Calu3 (cell line): ENCODE data around the gene PRMT1. TPM values are rescaled to one million over a fixed set of nuclear protein-coding genes. Genes with fewer than 3 reads are reported as not detected.

ENCODE experiments used
- BruUV-seq: library from RNA; stranded (reverse); fragments of 400-500 nt; replicated peaks from 2 replicates; lab custom pipeline; 2021; lab: Mats Ljungman, UMichigan
- CTCF ChIA-PET: fragments of 300-600 bp; sonication (Branson Sonifier 250); formaldehyde crosslinking; loops from one replicate; lab custom pipeline; 2022; ENCODE audit warnings: antibody characterized with exemption; lab: Charles Lee
- DNase-seq: peaks from one replicate; pipeline ENCODE4 v3.0.0; 2022
- H3K27ac Mint-ChIP-seq: one replicate; pipeline ENCODE4 v1.8.0; 2022; ENCODE audit warnings: mixed read lengths; ENCODE audit not compliant: unreplicated experiment
- H3K27me3 Mint-ChIP-seq: one replicate; pipeline ENCODE4 v1.8.0; 2022; ENCODE audit warnings: mixed read lengths; ENCODE audit not compliant: unreplicated experiment
- H3K36me3 Mint-ChIP-seq: one replicate; pipeline ENCODE4 v1.8.0; 2022; ENCODE audit warnings: mild to moderate bottlenecking, moderate library complexity, mixed read lengths; ENCODE audit not compliant: insufficient read depth, unreplicated experiment
- H3K4me1 Mint-ChIP-seq: one replicate; pipeline ENCODE4 v1.8.0; 2022; ENCODE audit warnings: mild to moderate bottlenecking, low read depth, mixed read lengths; ENCODE audit not compliant: unreplicated experiment
- H3K4me3 Mint-ChIP-seq: one replicate; pipeline ENCODE4 v1.8.0; 2022; ENCODE audit warnings: mild to moderate bottlenecking, low read depth, moderate library complexity, mixed read lengths; ENCODE audit not compliant: unreplicated experiment
- H3K9me3 Mint-ChIP-seq: one replicate; pipeline ENCODE4 v1.8.0; 2022; ENCODE audit warnings: low read depth, mixed read lengths; ENCODE audit not compliant: unreplicated experiment
- CTCF ChIP-seq: fragments of 200-600 bp; IDR thresholded peaks from one replicate; pipeline ENCODE4 v1.8.0; 2022; ENCODE audit warnings: antibody characterized with exemption; ENCODE audit not compliant: unreplicated experiment
- intact Hi-C: fragments of 100-400 bp; cut with micrococcal nuclease; formaldehyde crosslinking; loops from one replicate; pipeline ENCODE4 v1.10.0; 2022; ENCODE audit not compliant: unreplicated experiment
- total RNA-seq: library from RNA; stranded (reverse); gene quantifications from 2 replicates; pipeline ENCODE4 v1.2.3, GENCODE V29; 2022

The PRMT1 gene
- total RNA-seq, 1 experiment from 2014 or later, result 369 TPM

- Mint-ChIP-seq H3K4me3 (peak within 1 kb of the TSS; percentile 95), H3K27ac (peak within 1 kb of the TSS; percentile 100), H3K4me1 (peaks cover 52% of the 10 kb centered on the region), H3K36me3 (peaks cover 90% of the 10 kb centered on the region), H3K9me3 (no peaks in the 10 kb centered on the region), H3K27me3 (no peaks in the 10 kb centered on the region)
- TF ChIP-seq CTCF, result no peak
- DNase-seq, result peak; percentile 100
- intact Hi-C loops, result loop anchor here (2.0 to 5.0 kb wide), 2 partner anchors 51 to 190 kb away; partner anchors contain the start of genes ALDH16A1, PIH1D1 and PRR12
- CTCF ChIA-PET, result interaction anchor here (0.6 to 1.2 kb wide), 6 partner anchors 33 to 55 kb away, joined by 3 to 7 read pairs (median 4); no protein-coding TSS in a partner anchor
- no TSS peak for BruUV-seq
Observed at GRCh38 chr19:49641688-49642491, 35.2 kb upstream of the PRMT1 start, which contains the start of gene SCAF1. Gene SCAF1 (plus strand): TSS chr19:49642209. CDS start chr19:49645027, 2,818 bp downstream.

GRCh38 chr19:49642492-49643035, 34.5 kb upstream of the PRMT1 start:
- CTCF ChIA-PET, result interaction anchor here (0.6 to 1.2 kb wide), 3 partner anchors 36 to 49 kb away, joined by 3 to 5 read pairs (median 4); no protein-coding TSS in a partner anchor
- intact Hi-C loops, result loop anchor here (5.0 kb wide), 1 partner anchor 190 kb away; the partner anchor contains the start of genes ALDH16A1 and PIH1D1
- H3K4me1 Mint-ChIP-seq, result peaks cover 48% of the 10 kb centered on the region
- BruUV-seq, result no TSS peak
- no peak for TF ChIP-seq CTCF
- peaks cover 90% of the 10 kb centered on the region for H3K36me3 Mint-ChIP-seq
- DNase-seq, result no peak
- H3K27me3 Mint-ChIP-seq, result no peaks in the 10 kb centered on the region
- no peaks in the 10 kb centered on the region for H3K9me3 Mint-ChIP-seq
- peak overlapping the region; percentile 95 for H3K4me3 Mint-ChIP-seq
- peak overlapping the region; percentile 100 for H3K27ac Mint-ChIP-seq

- no peak for DNase-seq
- peaks cover 81% of the 10 kb centered on the region for H3K36me3 Mint-ChIP-seq
Observed at GRCh38 chr19:49643466-49643865, 33.6 kb upstream of the PRMT1 start.

More at GRCh38 chr19:49643466-49643865, 33.6 kb upstream of the PRMT1 start:
- CTCF ChIA-PET, result no interaction called here
- Mint-ChIP-seq H3K9me3 (no peaks in the 10 kb centered on the region), H3K4me1 (peaks cover 39% of the 10 kb centered on the region), H3K27ac (no peak overlapping the region), H3K4me3 (peak overlapping the region; percentile 95), H3K27me3 (no peaks in the 10 kb centered on the region)
- BruUV-seq, result no TSS peak
- intact Hi-C loops, result loop anchor here (5.0 kb wide), 1 partner anchor 191 kb away; the partner anchor contains the start of genes ALDH16A1 and PIH1D1
- TF ChIP-seq CTCF, result no peak
